ENCODE measurements around the gene CLCN6. TPM values are rescaled to one million over a fixed set of nuclear protein-coding genes. Genes with fewer than 3 reads are reported as not detected.
A peak's percentile ranks its signal among the peaks of the same experiment; 100 is the strongest.

The CLCN6 gene
- total RNA-seq, 8 experiments from 2014 or later = 9.6 to 61.4 (median 27.0) TPM

DNA sequence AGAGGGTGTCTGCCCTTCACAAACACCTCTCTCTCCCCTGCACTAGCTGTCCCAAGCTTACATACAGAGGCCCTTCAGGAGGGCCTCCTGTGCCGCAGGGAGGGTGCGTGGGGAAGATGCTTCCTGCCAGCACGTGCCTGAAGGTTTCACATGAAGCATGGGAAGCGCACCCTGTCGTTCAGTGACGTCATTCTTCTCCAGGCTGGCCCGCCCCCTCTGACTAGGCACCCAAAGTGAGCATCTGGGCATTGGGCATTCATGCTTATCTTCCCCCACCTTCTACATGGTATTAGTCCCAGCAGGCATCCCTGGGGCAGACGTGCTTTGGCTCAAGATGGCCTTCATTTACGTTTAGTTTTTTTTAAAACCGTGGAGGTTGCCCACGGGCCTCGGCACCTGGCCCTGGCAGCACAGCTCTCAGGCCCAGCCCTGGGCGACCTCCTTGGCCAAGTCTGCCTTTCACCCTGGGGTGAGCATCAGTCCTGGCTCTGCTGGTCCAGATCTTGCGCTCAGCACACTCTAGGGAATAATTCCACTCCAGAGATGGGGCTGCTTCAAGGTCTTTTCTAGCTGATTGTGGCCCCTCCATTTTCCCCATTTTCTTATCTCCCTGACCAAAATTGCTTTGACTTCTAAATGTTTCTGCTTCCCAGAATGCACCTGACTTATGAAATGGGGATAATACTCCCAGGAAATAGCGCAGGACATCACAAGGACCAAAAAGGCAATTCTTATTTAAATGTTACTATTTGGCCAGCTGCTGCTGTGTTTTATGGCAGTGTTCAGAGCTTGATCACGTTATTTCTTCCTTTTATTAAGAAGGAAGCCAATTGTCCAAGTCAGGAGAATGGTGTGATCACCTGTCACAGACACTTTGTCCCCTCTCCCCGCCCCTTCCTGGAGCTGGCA is 35.5 kb downstream of the CLCN6 start:
- peaks cover 9 to 27% of the 10 kb centered on the region in 2 donors for H3K4me1 ChIP-seq (replicated peaks in 1 of 2)
- 67 to 100% (median 85%) methylated on average over 2 to 14 of the region's 17 CpGs; no CpG with 5 or more reads in 2 of the 10 experiments for WGBS, 10 experiments
- in situ Hi-C loops (cut with MboI; ENCODE audit: low pct_unique_long_range_greater_than_20kb in 2 of 9, low sequenced_read_pairs in 9 of 9, unreplicated experiment in 9 of 9) = loop anchor here in 2 of 9 experiments (10.0 to 25.0 kb wide), 2 partner anchors 53 to 371 kb away; no protein-coding TSS in a partner anchor
- H3K27ac ChIP-seq = peak overlapping the region in 1 of 2 donors; percentile 20
- H3K4me3 ChIP-seq = no peak overlapping the region
- peak in 2 of 8 experiments; percentile 1 to 8 for ATAC-seq (replicated peaks in 6 of 8)

DNA sequence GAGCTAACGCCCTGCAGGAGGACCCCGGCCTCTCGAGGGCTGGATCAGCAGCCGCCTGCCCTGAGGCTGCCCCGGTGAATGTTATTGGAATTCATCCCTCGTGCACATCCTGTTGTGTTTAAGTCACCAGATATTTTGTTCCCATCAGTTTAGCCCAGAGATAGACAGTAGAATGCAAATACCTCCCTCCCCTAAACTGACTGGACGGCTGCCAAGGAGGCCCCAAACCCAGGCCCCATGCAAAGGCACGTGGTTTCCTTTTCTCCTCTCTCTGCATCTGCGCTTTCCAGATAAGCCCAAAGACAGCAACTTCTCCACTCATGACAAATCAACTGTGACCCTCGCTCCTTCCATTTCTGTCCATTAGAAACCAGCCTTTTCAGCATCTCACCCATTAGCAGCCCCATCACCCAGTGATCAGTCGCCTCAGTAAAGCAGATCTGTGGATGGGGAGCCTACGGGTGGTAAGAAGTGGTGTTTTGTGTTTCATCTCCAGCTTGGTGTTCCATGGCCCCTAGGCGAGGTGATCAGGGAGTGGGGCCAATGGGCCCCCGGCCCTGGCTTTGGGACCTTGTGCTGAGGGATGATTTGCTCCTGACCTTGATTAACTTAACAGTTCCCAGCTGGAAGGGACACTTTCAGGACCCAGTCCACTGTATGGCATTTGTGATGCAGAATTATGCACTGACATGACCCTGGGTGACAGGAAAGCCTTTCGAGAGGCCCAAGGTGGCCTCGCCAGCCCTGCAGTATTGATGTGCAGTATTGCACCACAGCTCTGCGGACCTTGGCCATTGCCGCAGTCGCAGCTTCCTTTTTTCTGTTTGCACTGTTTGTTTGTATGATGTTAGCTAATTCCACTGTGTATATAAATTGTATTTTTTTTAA is 36.4 kb downstream of the CLCN6 start:
- 64 to 100% (median 78%) methylated on average over 1 to 19 of the region's 19 CpGs for WGBS, 10 experiments
- Histone ChIP-seq H3K27ac (peak overlapping the region; percentile 18 to 38), H3K4me3 (no peak overlapping the region), H3K4me1 (replicated peaks in 1 of 2) (peaks cover 14 to 27% of the 10 kb centered on the region in 2 donors)
- ATAC-seq (replicated peaks in 6 of 8) = peak in 7 of 8 experiments; percentile 7 to 78 (median 69)
- in situ Hi-C loops (cut with MboI; ENCODE audit: low pct_unique_long_range_greater_than_20kb in 2 of 9, low sequenced_read_pairs in 9 of 9, unreplicated experiment in 9 of 9) = loop anchor here in 2 of 9 experiments (10.0 to 25.0 kb wide), 2 partner anchors 52 to 370 kb away; no protein-coding TSS in a partner anchor

DNA sequence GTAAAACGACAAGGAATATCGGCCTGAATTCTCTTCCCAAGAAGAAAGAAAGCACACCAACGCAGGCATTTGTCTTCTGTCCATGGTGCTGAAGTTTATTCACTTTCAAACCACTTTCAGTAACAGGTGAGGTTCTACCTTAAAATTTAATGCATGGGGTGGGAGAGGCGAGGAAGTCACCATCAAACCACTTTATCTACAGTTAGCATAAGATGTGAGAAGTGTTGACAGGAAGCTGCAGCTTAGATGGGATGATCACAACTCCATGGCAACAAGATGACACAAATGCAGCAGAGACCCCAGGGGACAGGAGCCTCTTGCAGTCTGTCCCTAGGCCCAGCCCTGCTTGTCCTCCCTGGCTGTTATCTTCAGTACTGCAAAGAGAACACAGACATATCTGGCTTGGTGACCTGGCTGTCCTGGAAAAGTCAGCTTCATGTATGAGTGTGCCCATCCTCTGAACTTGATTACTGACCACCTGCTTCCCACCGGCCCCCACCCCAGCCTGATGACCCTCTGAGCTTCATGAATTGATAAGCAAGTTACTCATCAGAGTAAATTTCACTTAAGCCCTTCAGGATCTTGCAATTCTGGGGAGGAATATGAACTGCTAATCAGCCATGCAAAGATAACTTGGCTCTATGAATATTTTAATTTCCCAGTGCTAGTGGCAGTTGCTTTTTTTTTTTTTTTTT is 39.8 kb downstream of the CLCN6 start:
- peak in 2 of 8 experiments; percentile 40 to 45 for ATAC-seq (replicated peaks in 6 of 8)
- Histone ChIP-seq H3K4me1 (replicated peaks in 1 of 2) (peaks cover 27 to 36% of the 10 kb centered on the region in 2 donors), H3K4me3 (no peak overlapping the region), H3K27ac (no peak overlapping the region)
- 22 to 92% (median 62%) methylated on average over 1 to 5 of the region's 5 CpGs for WGBS, 10 experiments
- in situ Hi-C loops (cut with MboI; ENCODE audit: low pct_unique_long_range_greater_than_20kb in 2 of 9, low sequenced_read_pairs in 9 of 9, unreplicated experiment in 9 of 9) = loop anchor here in 2 of 9 experiments (10.0 to 25.0 kb wide), 2 partner anchors 49 to 367 kb away; no protein-coding TSS in a partner anchor

DNA sequence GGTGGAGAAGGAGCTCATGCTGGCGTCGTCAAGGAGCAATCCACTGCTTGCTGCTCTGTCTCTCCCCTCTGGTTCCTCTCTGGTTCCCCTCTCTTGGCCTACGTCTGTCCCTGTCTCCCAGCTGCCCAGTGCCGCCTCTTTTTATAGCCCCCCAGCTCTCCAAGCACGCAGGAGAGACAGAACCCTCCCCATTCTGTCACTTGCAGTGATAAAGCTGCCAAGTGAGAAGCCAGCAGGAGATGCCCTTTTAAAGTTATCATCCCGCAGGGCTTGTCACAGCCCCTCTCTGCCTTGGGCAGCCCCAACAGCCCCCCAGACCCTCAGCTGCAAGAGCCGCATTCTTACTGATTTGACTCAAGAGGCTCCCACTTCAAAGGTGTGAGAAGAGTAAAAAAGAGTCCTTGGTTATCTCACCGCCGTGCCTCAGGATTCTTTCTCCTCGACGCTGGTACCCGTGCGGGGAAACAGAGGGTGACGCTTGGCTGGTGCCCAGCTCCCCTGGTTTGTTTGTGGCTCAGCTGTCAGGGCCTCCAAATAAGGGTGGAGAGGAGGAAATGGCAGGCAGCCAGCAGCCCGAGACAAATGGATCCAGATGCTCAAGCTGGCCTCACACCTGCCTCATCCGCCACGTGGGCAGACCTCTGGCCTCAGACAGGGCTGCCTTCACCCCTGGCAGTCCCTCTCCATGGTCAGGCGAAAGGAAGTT is 41.8 kb downstream of the CLCN6 start, which contains the start of gene NPPA:
Gene NPPA, minus strand, starts transcription at position 117 of the 706 bp plus-strand sequence. Its CDS starts 99 bp downstream, at position 18.
- in situ Hi-C loops (cut with MboI; ENCODE audit: low pct_unique_long_range_greater_than_20kb in 2 of 9, low sequenced_read_pairs in 9 of 9, unreplicated experiment in 9 of 9) = loop anchor here in 2 of 9 experiments (10.0 to 25.0 kb wide), 2 partner anchors 47 to 364 kb away; no protein-coding TSS in a partner anchor
- ATAC-seq (replicated peaks in 6 of 8) = peak in 6 of 8 experiments; percentile 13 to 67 (median 38)
- no peak within 1 kb of the TSS for H3K4me3 ChIP-seq
- peaks cover 23 to 24% of the 10 kb centered on the region in 2 donors for H3K4me1 ChIP-seq (replicated peaks in 1 of 2)
- H3K27ac ChIP-seq = peak within 1 kb of the TSS in 1 of 2 donors; percentile 6
- WGBS, 10 experiments = 28 to 100% (median 63%) methylated on average over 1 to 14 of the region's 18 CpGs; no CpG with 5 or more reads in 1 of the 10 experiments

DNA sequence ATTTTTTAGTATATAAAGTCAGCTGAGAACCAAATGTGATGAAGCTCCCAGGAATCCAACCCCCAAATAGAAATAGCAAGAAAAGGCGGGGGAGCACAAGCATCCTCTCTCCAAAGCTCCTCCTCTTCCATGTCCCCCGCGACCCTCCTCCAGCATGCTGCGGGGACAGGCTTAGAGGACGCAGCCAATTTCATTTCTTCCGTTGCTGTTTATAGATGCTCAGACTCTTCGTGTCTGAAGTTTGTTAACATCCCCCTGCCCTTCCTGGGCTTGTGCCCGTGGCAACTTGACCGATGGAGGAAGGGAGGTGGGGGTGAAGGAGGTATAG is 42.3 kb downstream of the CLCN6 start:
- peak in 1 of 8 experiments; percentile 6 for ATAC-seq (replicated peaks in 6 of 8)
- in situ Hi-C loops (cut with MboI; ENCODE audit: low pct_unique_long_range_greater_than_20kb in 2 of 9, low sequenced_read_pairs in 9 of 9, unreplicated experiment in 9 of 9) = loop anchor here in 2 of 9 experiments (10.0 to 25.0 kb wide), 2 partner anchors 46 to 364 kb away; no protein-coding TSS in a partner anchor
- peaks cover 27 to 28% of the 10 kb centered on the region in 2 donors for H3K4me1 ChIP-seq (replicated peaks in 1 of 2)
- WGBS, 10 experiments = 41 to 90% (median 70%) methylated on average over 1 to 9 of the region's 9 CpGs; no CpG with 5 or more reads in 2 of the 10 experiments
- H3K4me3 ChIP-seq = no peak overlapping the region
- no peak overlapping the region for H3K27ac ChIP-seq

DNA sequence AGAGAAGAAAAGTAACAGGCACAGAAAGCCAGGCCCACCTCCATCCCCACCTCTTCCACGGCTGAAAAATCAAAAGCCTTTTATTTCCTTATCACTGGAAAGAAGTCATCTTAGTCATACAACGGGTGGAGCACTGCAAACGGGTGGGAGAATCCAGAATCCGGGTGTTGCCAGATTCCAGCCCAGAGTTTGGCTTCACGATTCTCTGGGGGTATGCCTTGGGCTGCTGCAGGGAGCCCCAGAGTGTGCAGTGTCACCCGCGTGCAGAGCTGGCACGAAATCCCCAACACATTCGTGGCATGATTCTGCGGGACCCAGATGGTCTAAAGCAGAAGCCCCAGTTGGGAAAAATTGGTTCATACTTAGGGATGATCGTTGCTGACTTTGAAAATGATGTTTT is 44.2 kb downstream of the CLCN6 start:
- Histone ChIP-seq H3K27ac (no peak overlapping the region), H3K4me3 (no peak overlapping the region), H3K4me1 (replicated peaks in 1 of 2) (peaks cover 34 to 35% of the 10 kb centered on the region in 2 donors)
- ATAC-seq (replicated peaks in 6 of 8) = peak in 1 of 8 experiments; percentile 33
- 0 to 63% (median 55%) methylated on average over 1 to 11 of the region's 11 CpGs; no CpG with 5 or more reads in 1 of the 10 experiments for WGBS, 10 experiments
- in situ Hi-C loops (cut with MboI; ENCODE audit: low pct_unique_long_range_greater_than_20kb in 2 of 9, low sequenced_read_pairs in 9 of 9, unreplicated experiment in 9 of 9) = no loop called here

DNA sequence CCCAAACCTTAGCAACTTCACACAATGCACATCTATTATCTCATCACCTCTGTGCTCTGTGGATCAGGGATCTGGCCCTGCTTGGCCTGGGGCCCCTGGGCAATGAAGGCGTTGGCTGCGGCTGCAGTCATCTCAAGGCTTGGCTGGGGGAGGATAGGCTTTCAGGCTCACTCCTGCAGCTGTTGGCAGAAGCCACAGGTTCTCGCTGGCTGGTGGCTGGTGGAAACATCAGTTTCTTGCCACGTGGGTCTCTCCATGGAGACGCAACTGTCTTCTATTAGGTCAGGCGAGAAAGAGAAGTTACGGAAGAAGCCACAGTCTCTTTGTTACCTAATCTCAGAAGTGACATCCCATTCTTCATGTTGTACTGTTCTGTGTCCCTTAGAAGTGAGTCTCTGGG is 45.2 kb downstream of the CLCN6 start:
- Histone ChIP-seq H3K27ac (no peak overlapping the region), H3K4me3 (no peak overlapping the region), H3K4me1 (replicated peaks in 1 of 2) (peaks cover 27 to 34% of the 10 kb centered on the region in 2 donors)
- in situ Hi-C loops (cut with MboI; ENCODE audit: low pct_unique_long_range_greater_than_20kb in 2 of 9, low sequenced_read_pairs in 9 of 9, unreplicated experiment in 9 of 9) = no loop called here
- 18 to 77% (median 59%) methylated on average over 3 to 6 of the region's 7 CpGs; no CpG with 5 or more reads in 5 of the 10 experiments for WGBS, 10 experiments
- ATAC-seq (replicated peaks in 6 of 8) = peak in 3 of 8 experiments; percentile 42 to 75 (median 46)

DNA sequence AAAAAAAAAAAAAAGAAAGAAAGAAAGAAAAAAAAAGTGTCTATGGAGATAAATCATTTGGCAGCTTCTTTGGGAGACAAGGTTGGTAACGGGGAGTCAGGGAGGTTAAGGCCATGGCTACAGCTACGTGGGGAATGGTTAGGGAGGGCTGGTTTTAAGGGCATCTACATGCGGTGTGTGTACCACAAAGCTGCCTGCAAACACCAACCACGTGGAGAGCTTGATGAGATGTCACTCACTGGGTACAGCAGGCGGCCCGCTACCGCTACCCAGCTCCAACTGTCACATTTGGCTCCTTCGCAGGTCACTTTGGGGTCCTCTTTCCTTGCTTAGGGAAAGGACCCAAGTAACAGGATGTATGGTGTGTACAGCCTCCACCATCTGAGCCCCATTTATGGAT is 48.5 kb downstream of the CLCN6 start:
- peak in 5 of 8 experiments; percentile 44 to 57 (median 51) for ATAC-seq (replicated peaks in 6 of 8)
- H3K4me3 ChIP-seq = no peak overlapping the region
- in situ Hi-C loops (cut with MboI; ENCODE audit: low pct_unique_long_range_greater_than_20kb in 2 of 9, low sequenced_read_pairs in 9 of 9, unreplicated experiment in 9 of 9) = no loop called here
- H3K4me1 ChIP-seq (replicated peaks in 1 of 2) = peaks cover 23 to 27% of the 10 kb centered on the region in 2 donors
- H3K27ac ChIP-seq = no peak overlapping the region
- WGBS, 10 experiments = 5 to 67% (median 22%) methylated on average over 1 to 8 of the region's 8 CpGs

DNA sequence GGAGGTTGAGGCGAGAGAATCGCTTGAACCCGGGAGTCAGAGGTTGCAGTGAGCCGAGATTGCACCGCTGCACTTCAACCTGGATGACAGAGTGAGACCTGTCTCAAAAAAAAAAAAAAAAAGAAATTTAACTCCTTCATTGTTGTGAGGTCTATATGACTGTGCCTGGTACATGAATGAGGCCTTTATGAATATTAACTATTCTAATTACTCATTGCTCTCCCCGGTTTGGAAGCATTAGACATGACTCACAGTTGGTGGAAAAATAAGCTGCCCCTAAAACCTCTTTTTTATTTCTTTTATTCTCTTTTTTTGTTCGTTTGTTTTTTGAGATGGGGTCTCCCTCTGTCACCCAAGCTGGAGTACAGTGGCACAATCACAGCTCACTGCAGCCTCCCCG is 49.4 kb downstream of the CLCN6 start:
- ATAC-seq (replicated peaks in 6 of 8) = no peak
- WGBS, 10 experiments = 26 to 83% (median 48%) methylated on average over 1 to 8 of the region's 8 CpGs
- in situ Hi-C loops (cut with MboI; ENCODE audit: low pct_unique_long_range_greater_than_20kb in 2 of 9, low sequenced_read_pairs in 9 of 9, unreplicated experiment in 9 of 9) = no loop called here
- Histone ChIP-seq H3K4me3 (no peak overlapping the region), H3K27ac (no peak overlapping the region), H3K4me1 (replicated peaks in 1 of 2) (peaks cover 26 to 30% of the 10 kb centered on the region in 2 donors)

DNA sequence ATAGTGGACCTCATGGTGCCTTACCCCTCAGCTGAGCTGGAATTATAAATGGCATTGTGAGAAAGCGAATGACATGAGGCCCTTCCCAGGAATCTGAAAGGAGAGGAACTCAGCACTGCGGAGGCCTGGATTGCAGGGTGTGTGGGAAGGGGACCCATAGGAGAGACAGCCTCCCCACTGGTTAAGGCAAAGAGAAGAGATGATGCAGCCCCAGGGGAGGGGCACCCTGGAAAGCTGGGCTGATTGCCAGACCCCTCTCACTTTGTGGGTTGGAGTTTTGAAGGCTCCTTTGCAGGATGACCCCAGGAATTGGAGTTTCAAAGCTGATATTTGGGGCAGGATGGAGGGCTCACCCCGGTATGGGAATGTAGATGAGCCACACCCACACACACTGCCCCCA is 50.7 kb downstream of the CLCN6 start:
- WGBS, 10 experiments = 26 to 100% (median 42%) methylated on average over 1 to 3 of the region's 3 CpGs; no CpG with 5 or more reads in 4 of the 10 experiments
- in situ Hi-C loops (cut with MboI; ENCODE audit: low pct_unique_long_range_greater_than_20kb in 2 of 9, low sequenced_read_pairs in 9 of 9, unreplicated experiment in 9 of 9) = no loop called here
- peaks cover 32 to 36% of the 10 kb centered on the region in 2 donors for H3K4me1 ChIP-seq (replicated peaks in 1 of 2)
- no peak for ATAC-seq (replicated peaks in 6 of 8)
- H3K27ac ChIP-seq = no peak overlapping the region
- H3K4me3 ChIP-seq = no peak overlapping the region

DNA sequence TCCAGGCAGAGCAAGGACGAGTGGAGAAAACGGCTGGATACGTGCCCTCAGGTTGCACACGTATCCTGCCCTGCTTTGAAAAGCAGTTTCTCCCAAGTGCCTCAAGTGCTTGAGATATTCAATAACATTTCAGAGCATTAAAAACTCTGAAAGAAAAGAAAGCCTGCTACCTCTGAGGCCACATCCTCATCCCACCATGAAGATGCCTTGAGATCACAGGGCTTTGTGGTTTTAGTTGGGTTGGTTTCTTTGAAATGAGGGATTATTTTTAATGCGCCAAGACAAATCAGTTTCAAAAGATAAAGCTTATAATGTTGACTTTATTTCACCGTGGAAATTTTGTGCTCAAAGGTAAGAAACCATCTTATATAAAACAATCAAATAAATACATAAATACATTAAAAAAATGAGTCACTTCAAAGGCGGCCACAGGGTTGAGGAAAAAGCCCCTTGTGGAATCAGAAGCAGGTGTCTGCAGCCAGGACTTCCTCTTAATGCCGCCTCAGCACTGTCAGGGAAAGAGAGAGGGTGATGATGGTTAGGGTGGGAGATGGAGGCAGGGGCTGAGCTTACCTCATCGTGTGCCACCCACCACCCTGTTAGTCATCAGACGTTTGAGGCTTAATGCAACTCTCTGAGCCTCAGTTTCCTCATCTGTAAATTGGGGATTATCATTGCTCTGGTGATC is 51.3 kb downstream of the CLCN6 start:
- no peak for ATAC-seq (replicated peaks in 6 of 8)
- in situ Hi-C loops (cut with MboI; ENCODE audit: low pct_unique_long_range_greater_than_20kb in 2 of 9, low sequenced_read_pairs in 9 of 9, unreplicated experiment in 9 of 9) = no loop called here
- 24 to 67% (median 35%) methylated on average over 2 to 9 of the region's 10 CpGs; no CpG with 5 or more reads in 2 of the 10 experiments for WGBS, 10 experiments

More for the DNA sequence above, 51.3 kb downstream of the CLCN6 start:
- Histone ChIP-seq H3K4me3 (no peak overlapping the region), H3K4me1 (replicated peaks in 1 of 2) (peaks cover 32 to 36% of the 10 kb centered on the region in 2 donors), H3K27ac (no peak overlapping the region)
